Measurements from ENCODE around the gene SLC39A7.
A peak's percentile ranks its signal among the peaks of the same experiment; 100 is the strongest.

The SLC39A7 gene

GRCh38 chr6:33213989-33214335 lies 13.3 kb downstream of the SLC39A7 start:
- peaks cover 35% of the 10 kb centered on the region for H3K27me3 ChIP-seq (ENCODE audit: insufficient read depth, low read length, poor library complexity)
- peaks cover 13% of the 10 kb centered on the region for H3K36me3 ChIP-seq (ENCODE audit: insufficient read depth, low read length)
- H3K9ac ChIP-seq (ENCODE audit: low read depth, low read length), result no peak overlapping the region
- TF ChIP-seq EZH2 (IDR thresholded peaks at IDR 0.05; ENCODE audit: borderline replicate concordance, low read depth, low read length, severe bottlenecking) (no peak), CTCF (IDR thresholded peaks at IDR 0.05; ENCODE audit: borderline replicate concordance, extremely low read depth, low read length, poor library complexity, severe bottlenecking) (no peak)
- peaks cover 10% of the 10 kb centered on the region; the same call in 1 of the 2 replicates for H4K20me1 ChIP-seq (ENCODE audit: insufficient read depth, low read length)
- H3K4me1 ChIP-seq (ENCODE audit: insufficient read depth, low read length), result peaks cover 22% of the 10 kb centered on the region
- ATAC-seq (ENCODE audit: insufficient read depth, low read depth), result 0 out of 3 replicates have a peak, but pooled peaks have one; percentile 9
- H3K4me2 ChIP-seq (ENCODE audit: insufficient read depth, low read length), result no peak overlapping the region
- no peak overlapping the region for H3K27ac ChIP-seq (ENCODE audit: low read length)
- H3K79me2 ChIP-seq (ENCODE audit: insufficient read depth, low read length), result 0 out of 2 replicates have a peak, but pooled peaks cover 4% of the 10 kb centered on the region
- H3K9me3 ChIP-seq (ENCODE audit: insufficient read depth, low read length, severe bottlenecking), result no peaks in the 10 kb centered on the region
- H3K4me3 ChIP-seq (ENCODE audit: low read depth in 1 of 2, low read length in 2 of 2), result no peak overlapping the region
- DNase-seq, result no peak
- no peak overlapping the region for H2AFZ ChIP-seq (ENCODE audit: low read depth, low read length)

- no peak overlapping the region for H3K9ac ChIP-seq (ENCODE audit: low read depth, low read length)
- no peaks in the 10 kb centered on the region for H3K9me3 ChIP-seq (ENCODE audit: insufficient read depth, low read length, severe bottlenecking)
- H3K27me3 ChIP-seq (ENCODE audit: insufficient read depth, low read length, poor library complexity), result peaks cover 35% of the 10 kb centered on the region
- H3K4me2 ChIP-seq (ENCODE audit: insufficient read depth, low read length), result no peak overlapping the region
- H4K20me1 ChIP-seq (ENCODE audit: insufficient read depth, low read length), result peaks cover 7% of the 10 kb centered on the region; the same call in 1 of the 2 replicates
- ATAC-seq (ENCODE audit: insufficient read depth, low read depth) (no peak), DNase-seq (no peak)
- H3K36me3 ChIP-seq (ENCODE audit: insufficient read depth, low read length), result peaks cover 2% of the 10 kb centered on the region
- no peak overlapping the region for H2AFZ ChIP-seq (ENCODE audit: low read depth, low read length)
- H3K4me1 ChIP-seq (ENCODE audit: insufficient read depth, low read length), result peaks cover 12% of the 10 kb centered on the region
- no peaks in the 10 kb centered on the region for H3K79me2 ChIP-seq (ENCODE audit: insufficient read depth, low read length)
- H3K27ac ChIP-seq (ENCODE audit: low read length), result no peak overlapping the region
- no peak for TF ChIP-seq EZH2 (IDR thresholded peaks at IDR 0.05; ENCODE audit: borderline replicate concordance, low read depth, low read length, severe bottlenecking)
- no peak for TF ChIP-seq CTCF (IDR thresholded peaks at IDR 0.05; ENCODE audit: borderline replicate concordance, extremely low read depth, low read length, poor library complexity, severe bottlenecking)
- H3K4me3 ChIP-seq (ENCODE audit: low read depth in 1 of 2, low read length in 2 of 2), result no peak overlapping the region
These were observed 14.8 kb downstream of the SLC39A7 start for GRCh38 chr6:33215271-33216116.

DNA sequence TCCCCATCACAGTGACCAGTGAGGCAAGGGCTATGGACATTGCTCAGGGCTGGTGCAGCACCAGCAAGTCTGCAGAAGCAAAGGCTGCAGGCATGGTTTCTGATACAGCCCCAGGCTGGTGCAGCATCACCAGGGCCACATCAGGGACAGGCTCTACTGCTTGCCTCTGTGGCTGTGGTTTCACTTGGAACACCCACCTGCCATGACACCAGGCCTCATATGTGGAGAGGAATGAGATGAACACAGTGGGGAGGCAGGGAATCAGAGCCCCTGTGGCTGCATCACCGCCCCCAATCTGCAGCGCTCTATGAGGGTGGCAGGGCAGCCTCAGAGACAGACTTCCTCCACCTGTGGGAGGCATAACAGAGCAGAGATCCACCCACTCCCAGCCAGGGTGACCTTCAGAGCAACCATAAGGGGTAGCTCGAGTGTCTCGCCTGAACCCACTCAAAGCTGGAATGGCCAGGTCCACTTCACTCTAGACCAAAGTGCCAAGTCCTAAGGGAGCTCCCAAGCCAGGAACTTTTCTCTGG lies 15.5 kb downstream of the SLC39A7 start:
- DNase-seq (no peak), ATAC-seq (ENCODE audit: insufficient read depth, low read depth) (0 out of 3 replicates have a peak, but pooled peaks have one; percentile 17)
- Histone ChIP-seq H2AFZ (ENCODE audit: low read depth, low read length) (no peak overlapping the region), H3K9me3 (ENCODE audit: insufficient read depth, low read length, severe bottlenecking) (no peaks in the 10 kb centered on the region), H3K9ac (ENCODE audit: low read depth, low read length) (no peak overlapping the region), H3K27me3 (ENCODE audit: insufficient read depth, low read length, poor library complexity) (peaks cover 35% of the 10 kb centered on the region), H4K20me1 (ENCODE audit: insufficient read depth, low read length) (peaks cover 7% of the 10 kb centered on the region; the same call in 1 of the 2 replicates), H3K4me3 (ENCODE audit: low read depth in 1 of 2, low read length in 2 of 2) (no peak overlapping the region), H3K27ac (ENCODE audit: low read length) (no peak overlapping the region), H3K4me2 (ENCODE audit: insufficient read depth, low read length) (no peak overlapping the region), H3K36me3 (ENCODE audit: insufficient read depth, low read length) (no peaks in the 10 kb centered on the region; the same call in 1 of the 2 replicates), H3K4me1 (ENCODE audit: insufficient read depth, low read length) (peaks cover 12% of the 10 kb centered on the region), H3K79me2 (ENCODE audit: insufficient read depth, low read length) (no peaks in the 10 kb centered on the region)
- TF ChIP-seq CTCF (IDR thresholded peaks at IDR 0.05; ENCODE audit: borderline replicate concordance, extremely low read depth, low read length, poor library complexity, severe bottlenecking), result no peak
- TF ChIP-seq EZH2 (IDR thresholded peaks at IDR 0.05; ENCODE audit: borderline replicate concordance, low read depth, low read length, severe bottlenecking), result no peak

All from DND-41 (cell line).